Right lobe of liver (tissue), 4 donors: ENCODE data around the gene HIGD1A.

Experiments used
- CTCF ChIP-seq, 4 donors: fragments of 200-600 bp in 3 of 4; fragments of 450-650 bp in 1 of 4; IDR thresholded peaks; one replicate each; pipeline versions ENCODE4 v1.5.1 to v1.8.0; 2016 to 2022; ENCODE audit warnings: antibody characterized with exemption in 4 of 4, mild to moderate bottlenecking in 2 of 4
- POLR2A ChIP-seq: fragments of 450-650 bp; IDR thresholded peaks from one replicate; pipeline ENCODE4 v1.6.1; 2017; ENCODE audit warnings: antibody characterized with exemption, mild to moderate bottlenecking
- donor health status: DM: no; HTN: no; CAD: no.
- donor health status: DM: no; HTN: no; CAD: no.
- donor health status: DM: no; HTN: yes; CAD: no.

DNA sequence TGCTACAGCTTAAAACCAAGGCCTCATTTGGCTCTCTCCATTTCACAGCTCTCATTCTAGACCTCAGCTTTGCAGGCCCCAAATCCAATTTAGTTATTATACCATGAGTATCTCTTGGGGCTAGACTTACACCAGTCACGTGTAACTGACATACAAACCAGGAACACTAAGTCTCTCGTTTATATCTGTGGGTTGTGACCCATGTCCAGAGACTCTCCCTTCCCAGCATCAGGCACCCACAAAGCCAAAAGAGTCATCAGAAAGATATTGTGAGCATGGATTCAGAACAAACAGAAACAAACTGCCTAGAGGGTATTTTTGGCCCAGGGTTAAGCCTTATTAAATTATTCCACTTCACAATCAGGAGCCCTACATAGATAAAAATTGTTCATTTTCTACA is 25.6 kb downstream of the HIGD1A start:
- TF ChIP-seq CTCF (IDR thresholded peaks at IDR 0.05), result no peak
- no peak for TF ChIP-seq POLR2A
